A549 (cell line): Measurements from ENCODE around the gene ABHD3. TPM values are rescaled to one million over a fixed set of nuclear protein-coding genes. Genes with fewer than 3 reads are reported as not detected.

Source experiments
- ATAC-seq, 2 experiments: fragments of 200-7000 bp in 1 of 2; fragments of >200 bp in 1 of 2; cut with Nextera tagmentation in 1 of 2; cut with Tn5 transposase in 1 of 2; 3 replicates each; pipeline versions ENCODE4 v1.8.0 to v1.9.1; 2018 to 2020; ENCODE audit warnings: mild to moderate bottlenecking in 1 of 2, moderate library complexity in 1 of 2
- CTCF ChIA-PET: fragments of 300-600 bp; sonication (Branson Sonifier 250); formaldehyde crosslinking; extraction: SDS; loops from one replicate; lab custom pipeline; 2021; ENCODE audit warnings: antibody characterized with exemption, inconsistent platforms; lab: Yijun Ruan, JAX
- POLR2A ChIA-PET: fragments of 350-600 bp; formaldehyde crosslinking; extraction: SDS; loops from one replicate; lab custom pipeline; 2021; ENCODE audit warnings: antibody characterized with exemption, inconsistent platforms; lab: Yijun Ruan, JAX
- DNase-seq, 2 experiments: peaks; one replicate each; pipeline versions ENCODE4 v3.0.0 to v3.0.0-alpha.2; 2011 to 2016; ENCODE audit warnings: low read depth in 1 of 2, low spot score in 1 of 2
- FAIRE-seq: peaks from 2 replicates; lab custom pipeline; 2011; peaks lifted over from hg19 to GRCh38; lab: Jason Lieb, UNC
- H3K27ac ChIP-seq, 2 experiments: fragments of >200 bp; sonication (Bioruptor Twin); formaldehyde crosslinking; 3 replicates each; pipeline ENCODE4 v1.5.1; 2016 to 2017
- H3K4me1 ChIP-seq: fragments of >200 bp; sonication (Bioruptor Twin); formaldehyde crosslinking; 3 replicates; pipeline ENCODE4 v1.6.1; 2016
- H3K4me2 ChIP-seq: fragments of >200 bp; sonication (Bioruptor Twin); formaldehyde crosslinking; 3 replicates; pipeline ENCODE4 v1.6.1; 2016
- H3K4me3 ChIP-seq: fragments of >200 bp; sonication (Bioruptor Twin); formaldehyde crosslinking; 3 replicates; pipeline ENCODE4 v1.5.1; 2016
- H3K9me3 ChIP-seq: fragments of >200 bp; sonication (Bioruptor Twin); formaldehyde crosslinking; 3 replicates; pipeline ENCODE4 v1.6.1; 2016
- ATOH8 ChIP-seq: fragments of 250-450 bp; sonication (Bioruptor Pico); IDR thresholded peaks from 2 replicates; pipeline ENCODE4 v1.5.0; 2020; ENCODE audit warnings: low read depth, mild to moderate bottlenecking, moderate library complexity
- BCL3 ChIP-seq: fragments of >200 bp; sonication (Bioruptor Twin); formaldehyde crosslinking; IDR thresholded peaks from 3 replicates; pipeline ENCODE4 v1.6.1; 2016
- BHLHE40 ChIP-seq: IDR thresholded peaks from 2 replicates; pipeline ENCODE4 v1.6.1; 2012; ENCODE audit warnings: low read depth, low read length, inconsistent platforms
- CHD2 ChIP-seq: fragments of 150-350 bp; IDR thresholded peaks from 2 replicates; pipeline ENCODE4 v1.6.1; 2014; ENCODE audit warnings: low read length; ENCODE audit not compliant: partially characterized antibody
- CTCF ChIP-seq: fragments of >200 bp; sonication (Bioruptor Twin); formaldehyde crosslinking; IDR thresholded peaks from 3 replicates; pipeline ENCODE4 v1.5.1; 2016
- EP300 ChIP-seq, 2 experiments: fragments of >200 bp; sonication (Bioruptor Twin); formaldehyde crosslinking; IDR thresholded peaks; 2 replicates in 1 of 2; 3 replicates in 1 of 2; pipeline ENCODE4 v1.6.1; 2016 to 2017
- ESRRA ChIP-seq: fragments of 150-350 bp; IDR thresholded peaks from 2 replicates; pipeline ENCODE4 v1.6.1; 2014; ENCODE audit warnings: mild to moderate bottlenecking, low read length, borderline replicate concordance
- FOSL2 ChIP-seq, 2 experiments: fragments of 450-650 bp in 1 of 2; fragments of >200 bp in 1 of 2; sonication (Bioruptor Twin) in 1 of 2; formaldehyde crosslinking; IDR thresholded peaks; 2 replicates each; pipeline versions ENCODE4 v1.5.0 to v1.6.1; 2016 to 2020; ENCODE audit warnings: mild to moderate bottlenecking in 1 of 2, moderate library complexity in 1 of 2
- FOXS1 ChIP-seq: fragments of 250-450 bp; sonication (Bioruptor Pico); IDR thresholded peaks from 2 replicates; pipeline ENCODE4 v1.5.0; 2020; ENCODE audit warnings: mild to moderate bottlenecking, moderate library complexity
- GATA3 ChIP-seq: IDR thresholded peaks from 2 replicates; pipeline ENCODE4 v1.6.1; 2012; ENCODE audit warnings: borderline replicate concordance
- HDAC2 ChIP-seq: fragments of 200-600 bp; sonication (generic); IDR thresholded peaks from 2 replicates; pipeline ENCODE4 v1.6.1; 2016
- HES2 ChIP-seq: fragments of >200 bp; sonication (Bioruptor Twin); formaldehyde crosslinking; IDR thresholded peaks from 2 replicates; pipeline ENCODE4 v1.6.1; 2016
- KDM1A ChIP-seq: fragments of 200-600 bp; sonication (generic); IDR thresholded peaks from 2 replicates; pipeline ENCODE4 v1.6.1; 2016; ENCODE audit warnings: low read depth, mild to moderate bottlenecking
- MAFK ChIP-seq: fragments of 450-650 bp; IDR thresholded peaks from 2 replicates; pipeline ENCODE4 v1.6.1; 2014; ENCODE audit not compliant: partially characterized antibody
- MYC ChIP-seq: IDR thresholded peaks from 2 replicates; pipeline ENCODE4 v1.6.1; 2012; ENCODE audit warnings: mild to moderate bottlenecking, inconsistent platforms, low read length, improper control_type of control experiment, borderline replicate concordance
- NR3C1 ChIP-seq: fragments of >200 bp; sonication (Bioruptor Twin); formaldehyde crosslinking; IDR thresholded peaks from 3 replicates; pipeline ENCODE4 v1.6.1; 2017
- PBX3 ChIP-seq: IDR thresholded peaks from 2 replicates; pipeline ENCODE4 v1.6.1; 2012
- POLR2AphosphoS2 ChIP-seq: conservative IDR thresholded peaks from 2 replicates; pipeline ENCODE4 v1.6.1; 2012; ENCODE audit warnings: low read length, improper control_type of control experiment, inconsistent platforms
- RARB ChIP-seq: fragments of 250-450 bp; sonication (Bioruptor Pico); IDR thresholded peaks from 2 replicates; pipeline ENCODE4 v1.8.0; 2021; ENCODE audit warnings: mild to moderate bottlenecking, moderate library complexity
- RCOR1 ChIP-seq: fragments of 150-350 bp; IDR thresholded peaks from 2 replicates; pipeline ENCODE4 v1.6.1; 2014; ENCODE audit warnings: antibody characterized with exemption, low read length, low read depth
- RFX5 ChIP-seq: fragments of 450-650 bp; IDR thresholded peaks from 2 replicates; pipeline ENCODE4 v1.7.1; 2014; ENCODE audit warnings: antibody characterized with exemption, mild to moderate bottlenecking, moderate library complexity
- ZC3H11A ChIP-seq: fragments of 450-650 bp; IDR thresholded peaks from 2 replicates; pipeline ENCODE4 v1.6.1; 2014; ENCODE audit warnings: antibody characterized with exemption, mild to moderate bottlenecking
- ZFP36 ChIP-seq: fragments of 450-650 bp; IDR thresholded peaks from 2 replicates; pipeline ENCODE4 v1.6.1; 2014; ENCODE audit warnings: borderline replicate concordance; ENCODE audit not compliant: partially characterized antibody
- WGBS: methylation state at CpG from one replicate; pipeline ENCODE4 v1.1.6; 2017; ENCODE audit errors: missing lambda C conversion rate; 5-methylcytosine and 5-hydroxymethylcytosine counted together
- polyA plus RNA-seq, 4 experiments: library from polyadenylated mRNA; depleted of rRNA in 3 of 4; stranded (reverse); fragments of >200 nt; fragmentation: RNase III in 1 of 4; extraction: RNeasy Plus Mini Kit Qiagen cat#74134 plus additional on column Dnase treatment in 1 of 4; gene quantifications; 2 replicates in 3 of 4; 3 replicates in 1 of 4; pipeline ENCODE4 v1.2.3, GENCODE V29; 2011 to 2017
- TF ChIP-seq, protein P1 (sequence below): fragments of 250-450 bp; sonication (Bioruptor Pico); IDR thresholded peaks from 2 replicates; pipeline ENCODE4 v1.5.0; 2021; ENCODE audit warnings: mild to moderate bottlenecking, moderate library complexity, borderline replicate concordance
- TF ChIP-seq, protein P2 (sequence below): fragments of 450-650 bp; IDR thresholded peaks from 2 replicates; pipeline ENCODE4 v1.6.1; 2014; ENCODE audit warnings: antibody characterized with exemption

The ABHD3 gene
- polyA plus RNA-seq, 2 of the 4 experiments (the other 2 are of a cell fraction) = 24.4 to 28.0 TPM

GRCh38 chr18:21745231-21745630, 40.7 kb upstream of the ABHD3 start:
- FAIRE-seq (no peak), ATAC-seq (no peak), DNase-seq (no peak)
- POLR2A ChIA-PET = no interaction called here
- Histone ChIP-seq H3K4me3 (no peak overlapping the region), H3K9me3 (no peaks in the 10 kb centered on the region)
- TF ChIP-seq ZC3H11A (no peak), POLR2AphosphoS2 (no peak), KDM1A (no peak), EP300 (IDR thresholded peaks at IDR 0.05) (no peak), BCL3 (no peak), HDAC2 (no peak), RFX5 (no peak), PBX3 (no peak), NR3C1 (no peak), ESRRA (no peak), RARB (CRISPR knock-in tag) (no peak), GATA3 (no peak)
- TF ChIP-seq, all 56 proteins: peak for 0
- Histone ChIP-seq H3K27ac (no peak overlapping the region), H3K4me2 (no peak overlapping the region), H3K4me1 (peaks cover 10% of the 10 kb centered on the region; the same call in 2 of the 3 replicates)
- CTCF ChIA-PET = no interaction called here
- WGBS = 79% methylated on average over 5 of the region's 5 CpGs

DNA sequence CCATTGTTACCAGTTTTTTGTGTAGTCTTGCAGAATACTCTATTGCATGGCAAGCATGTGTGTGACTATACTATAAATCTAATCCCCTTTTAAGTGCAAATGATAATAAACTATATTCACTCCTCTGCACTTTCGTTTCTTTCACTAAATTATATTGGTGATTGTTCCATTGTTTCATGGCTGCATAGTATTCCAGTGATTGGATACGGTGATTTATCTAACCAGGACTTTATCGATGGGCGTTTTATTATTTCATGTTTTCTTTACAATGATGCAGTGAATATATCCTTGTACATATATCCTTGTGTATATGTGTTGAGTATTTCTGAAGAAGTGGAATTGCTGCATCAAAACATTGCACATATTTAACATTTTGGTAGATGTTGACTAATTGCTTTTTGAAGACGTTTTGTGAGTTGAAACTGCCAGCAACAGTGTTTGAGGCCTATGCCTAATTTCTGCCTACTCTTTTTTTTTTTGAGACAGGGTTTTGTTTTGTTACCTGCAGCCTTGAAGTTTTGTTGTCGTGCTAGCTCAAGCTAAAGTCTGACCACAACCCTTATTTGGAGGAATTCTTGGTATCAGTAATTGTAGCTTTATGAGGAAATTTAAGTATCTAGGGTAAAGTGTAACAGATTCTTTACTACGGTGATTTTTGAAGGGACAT, 38.7 kb upstream of the ABHD3 start:
- no peak for FAIRE-seq
- H3K27ac ChIP-seq = no peak overlapping the region

More for the DNA sequence above, 38.7 kb upstream of the ABHD3 start:
- no peak for ATAC-seq
- Histone ChIP-seq H3K9me3 (no peaks in the 10 kb centered on the region), H3K4me2 (peak overlapping the region; percentile 77; the same call in 2 of the 3 replicates), H3K4me3 (no peak overlapping the region), H3K4me1 (peaks cover 13% of the 10 kb centered on the region; the same call in 2 of the 3 replicates)
- DNase-seq = no peak
- WGBS = 86% methylated on average over 7 of the region's 7 CpGs
- POLR2A ChIA-PET = no interaction called here
- no peak for TF ChIP-seq ATOH8 (CRISPR knock-in tag)
- TF ChIP-seq FOSL2 (IDR thresholded peaks at IDR 0.05) = no peak
- TF ChIP-seq FOSL2 (CRISPR knock-in tag; IDR thresholded peaks at IDR 0.05) = no peak
- no peak for TF ChIP-seq FOXS1
- no peak for TF ChIP-seq ZFP36
- TF ChIP-seq, protein P1, sequence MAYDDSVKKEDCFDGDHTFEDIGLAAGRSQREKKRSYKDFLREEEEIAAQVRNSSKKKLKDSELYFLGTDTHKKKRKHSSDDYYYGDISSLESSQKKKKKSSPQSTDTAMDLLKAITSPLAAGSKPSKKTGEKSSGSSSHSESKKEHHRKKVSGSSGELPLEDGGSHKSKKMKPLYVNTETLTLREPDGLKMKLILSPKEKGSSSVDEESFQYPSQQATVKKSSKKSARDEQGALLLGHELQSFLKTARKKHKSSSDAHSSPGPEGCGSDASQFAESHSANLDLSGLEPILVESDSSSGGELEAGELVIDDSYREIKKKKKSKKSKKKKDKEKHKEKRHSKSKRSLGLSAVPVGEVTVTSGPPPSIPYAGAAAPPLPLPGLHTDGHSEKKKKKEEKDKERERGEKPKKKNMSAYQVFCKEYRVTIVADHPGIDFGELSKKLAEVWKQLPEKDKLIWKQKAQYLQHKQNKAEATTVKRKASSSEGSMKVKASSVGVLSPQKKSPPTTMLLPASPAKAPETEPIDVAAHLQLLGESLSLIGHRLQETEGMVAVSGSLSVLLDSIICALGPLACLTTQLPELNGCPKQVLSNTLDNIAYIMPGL (CRISPR knock-in tag) = no peak
- no peak for TF ChIP-seq MYC
- no peak for TF ChIP-seq HDAC2
- TF ChIP-seq, protein P2, sequence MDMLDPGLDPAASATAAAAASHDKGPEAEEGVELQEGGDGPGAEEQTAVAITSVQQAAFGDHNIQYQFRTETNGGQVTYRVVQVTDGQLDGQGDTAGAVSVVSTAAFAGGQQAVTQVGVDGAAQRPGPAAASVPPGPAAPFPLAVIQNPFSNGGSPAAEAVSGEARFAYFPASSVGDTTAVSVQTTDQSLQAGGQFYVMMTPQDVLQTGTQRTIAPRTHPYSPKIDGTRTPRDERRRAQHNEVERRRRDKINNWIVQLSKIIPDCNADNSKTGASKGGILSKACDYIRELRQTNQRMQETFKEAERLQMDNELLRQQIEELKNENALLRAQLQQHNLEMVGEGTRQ = no peak
- TF ChIP-seq CTCF = no peak
- no peak for TF ChIP-seq HES2
- TF ChIP-seq RCOR1 = no peak
- no peak for TF ChIP-seq CHD2
- TF ChIP-seq BHLHE40 = no peak
- TF ChIP-seq GATA3 = no peak
- no peak for TF ChIP-seq MAFK
- CTCF ChIA-PET = no interaction called here
